GM12801 (cell line): ENCODE data around the gene TRDMT1.

Experiments
- TF ChIP-seq, protein P1 (sequence below): IDR thresholded peaks from one replicate; pipeline ENCODE4 v1.5.1; 2011; ENCODE audit warnings: control low read depth; ENCODE audit not compliant: insufficient read length; ENCODE audit errors: extremely low read depth

Gene TRDMT1, protein sequence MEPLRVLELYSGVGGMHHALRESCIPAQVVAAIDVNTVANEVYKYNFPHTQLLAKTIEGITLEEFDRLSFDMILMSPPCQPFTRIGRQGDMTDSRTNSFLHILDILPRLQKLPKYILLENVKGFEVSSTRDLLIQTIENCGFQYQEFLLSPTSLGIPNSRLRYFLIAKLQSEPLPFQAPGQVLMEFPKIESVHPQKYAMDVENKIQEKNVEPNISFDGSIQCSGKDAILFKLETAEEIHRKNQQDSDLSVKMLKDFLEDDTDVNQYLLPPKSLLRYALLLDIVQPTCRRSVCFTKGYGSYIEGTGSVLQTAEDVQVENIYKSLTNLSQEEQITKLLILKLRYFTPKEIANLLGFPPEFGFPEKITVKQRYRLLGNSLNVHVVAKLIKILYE

DNA sequence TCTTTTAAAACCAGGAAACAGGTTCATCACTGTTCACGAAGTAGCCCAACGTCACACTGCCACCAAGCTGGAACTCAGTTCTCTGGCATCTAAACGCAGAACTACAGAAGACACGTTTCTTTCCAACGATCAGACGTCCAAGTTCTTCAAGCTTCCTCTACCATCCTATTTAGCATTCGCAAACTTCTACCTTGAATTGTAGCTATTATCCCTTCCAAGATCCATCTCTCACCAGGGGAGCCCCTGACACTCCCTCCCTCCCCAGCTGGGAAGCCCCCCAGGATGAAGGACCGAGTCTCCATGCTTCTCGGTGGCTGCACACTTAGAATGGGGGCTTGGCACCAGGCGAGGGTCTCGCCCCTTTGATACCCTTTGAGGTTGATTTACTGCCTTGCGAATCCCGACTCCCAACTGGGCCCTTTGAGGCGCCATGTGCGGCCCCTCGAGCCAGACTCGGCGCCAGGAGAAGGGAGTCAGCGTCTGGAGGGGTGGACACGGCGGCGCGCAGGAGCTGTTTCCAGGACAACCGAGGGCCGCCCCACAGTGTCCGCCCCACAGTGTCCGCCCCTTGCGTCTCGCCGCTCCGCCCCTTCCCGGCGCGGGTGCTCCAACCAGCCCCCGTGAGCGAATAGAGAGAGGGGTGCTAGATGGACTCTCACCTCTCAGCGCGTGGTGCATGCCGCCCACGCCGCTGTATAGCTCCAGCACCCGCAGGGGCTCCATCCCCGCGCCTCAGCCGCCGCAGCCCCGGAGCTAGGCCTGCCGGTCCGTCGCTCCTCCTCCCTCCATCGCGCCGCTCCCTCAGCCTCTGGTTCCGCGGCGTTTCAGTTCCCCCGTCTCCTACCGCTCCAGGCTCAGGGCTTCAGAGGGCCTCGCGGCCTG, at the start of gene TRDMT1:
Gene TRDMT1, minus strand, starts transcription at position 761 of the 882 bp plus-strand sequence. Its CDS starts 38 bp downstream, at position 723.
- TF ChIP-seq, protein P1, sequence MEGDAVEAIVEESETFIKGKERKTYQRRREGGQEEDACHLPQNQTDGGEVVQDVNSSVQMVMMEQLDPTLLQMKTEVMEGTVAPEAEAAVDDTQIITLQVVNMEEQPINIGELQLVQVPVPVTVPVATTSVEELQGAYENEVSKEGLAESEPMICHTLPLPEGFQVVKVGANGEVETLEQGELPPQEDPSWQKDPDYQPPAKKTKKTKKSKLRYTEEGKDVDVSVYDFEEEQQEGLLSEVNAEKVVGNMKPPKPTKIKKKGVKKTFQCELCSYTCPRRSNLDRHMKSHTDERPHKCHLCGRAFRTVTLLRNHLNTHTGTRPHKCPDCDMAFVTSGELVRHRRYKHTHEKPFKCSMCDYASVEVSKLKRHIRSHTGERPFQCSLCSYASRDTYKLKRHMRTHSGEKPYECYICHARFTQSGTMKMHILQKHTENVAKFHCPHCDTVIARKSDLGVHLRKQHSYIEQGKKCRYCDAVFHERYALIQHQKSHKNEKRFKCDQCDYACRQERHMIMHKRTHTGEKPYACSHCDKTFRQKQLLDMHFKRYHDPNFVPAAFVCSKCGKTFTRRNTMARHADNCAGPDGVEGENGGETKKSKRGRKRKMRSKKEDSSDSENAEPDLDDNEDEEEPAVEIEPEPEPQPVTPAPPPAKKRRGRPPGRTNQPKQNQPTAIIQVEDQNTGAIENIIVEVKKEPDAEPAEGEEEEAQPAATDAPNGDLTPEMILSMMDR: no peak

DNA sequence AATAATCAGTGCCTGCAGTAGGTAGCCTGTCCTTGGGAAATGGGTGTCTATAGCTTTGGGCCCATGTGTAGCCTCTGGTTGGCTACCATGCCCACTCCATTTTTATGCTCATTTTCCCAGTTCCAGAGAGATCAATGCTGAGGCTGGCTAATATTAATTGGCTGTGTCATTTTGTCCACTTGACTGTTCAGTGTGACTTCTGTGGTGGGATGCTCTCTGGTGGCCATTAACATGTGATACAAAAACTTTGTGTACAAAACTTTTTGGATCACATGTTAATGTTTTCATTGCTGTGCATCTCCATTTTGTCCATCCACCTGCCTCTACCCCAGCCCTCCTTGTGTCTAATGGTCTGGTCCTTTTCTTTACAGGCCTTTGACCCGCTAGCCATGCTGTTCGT, 49.3 kb upstream of the TRDMT1 start:
- TF ChIP-seq, protein P1: no peak

DNA sequence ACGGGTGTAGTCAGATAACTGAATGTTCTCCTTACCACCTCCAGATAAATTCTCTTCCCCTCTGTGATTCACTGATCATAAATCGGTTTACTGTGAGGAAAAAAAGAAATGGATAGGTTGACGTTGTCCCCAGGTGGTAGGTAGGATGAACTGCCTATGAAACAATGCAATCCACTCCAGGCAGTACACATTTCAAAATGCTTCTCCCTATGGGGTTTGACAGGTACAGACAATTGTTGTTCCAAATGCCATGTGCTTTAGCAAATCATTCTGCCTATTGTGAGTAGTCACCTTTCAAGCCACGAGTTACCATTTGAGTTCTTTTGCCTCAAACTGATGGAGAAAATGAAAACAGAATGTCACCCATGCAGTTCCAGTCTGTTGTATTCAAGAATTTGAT, 48.3 kb upstream of the TRDMT1 start:
- TF ChIP-seq, protein P1: no peak

DNA sequence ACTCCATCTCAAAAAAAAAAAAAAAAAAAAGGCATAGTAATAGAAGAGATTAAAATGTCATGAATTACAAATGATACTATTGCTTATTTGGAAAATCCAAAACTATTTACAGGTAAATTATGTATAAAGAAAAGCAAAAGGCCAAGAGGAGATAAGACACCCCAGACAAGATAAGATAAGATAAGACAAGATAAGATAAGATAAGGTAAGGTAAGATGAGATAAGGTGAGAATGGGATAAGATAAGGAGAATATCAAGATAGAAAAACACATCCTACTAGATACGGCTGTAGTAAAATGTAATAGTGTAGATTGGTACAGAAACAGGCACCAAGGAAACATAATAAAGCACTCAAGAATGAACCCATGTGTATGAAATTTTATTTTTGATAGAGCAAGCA, 47.5 kb upstream of the TRDMT1 start:
- TF ChIP-seq, protein P1: no peak

DNA sequence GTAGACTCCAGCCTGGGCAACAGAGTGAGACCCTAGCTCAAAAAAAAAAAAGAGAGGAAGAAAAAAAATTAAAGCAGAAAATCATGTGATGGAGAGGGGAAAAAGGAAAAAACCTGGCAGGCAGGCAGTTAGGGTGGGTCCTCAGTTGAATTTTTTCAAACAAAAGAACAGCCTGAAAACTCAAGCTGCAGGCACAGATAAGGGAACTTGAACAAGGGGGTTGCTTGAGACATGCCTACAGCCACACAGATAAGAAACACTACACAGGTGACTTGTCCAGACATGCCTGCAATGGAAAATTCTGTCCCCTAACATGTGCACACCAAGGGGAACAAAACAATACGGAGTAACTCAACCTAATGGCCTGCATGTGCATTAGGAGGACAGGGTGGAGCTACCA, 45.7 kb upstream of the TRDMT1 start:
- TF ChIP-seq, protein P1: no peak

DNA sequence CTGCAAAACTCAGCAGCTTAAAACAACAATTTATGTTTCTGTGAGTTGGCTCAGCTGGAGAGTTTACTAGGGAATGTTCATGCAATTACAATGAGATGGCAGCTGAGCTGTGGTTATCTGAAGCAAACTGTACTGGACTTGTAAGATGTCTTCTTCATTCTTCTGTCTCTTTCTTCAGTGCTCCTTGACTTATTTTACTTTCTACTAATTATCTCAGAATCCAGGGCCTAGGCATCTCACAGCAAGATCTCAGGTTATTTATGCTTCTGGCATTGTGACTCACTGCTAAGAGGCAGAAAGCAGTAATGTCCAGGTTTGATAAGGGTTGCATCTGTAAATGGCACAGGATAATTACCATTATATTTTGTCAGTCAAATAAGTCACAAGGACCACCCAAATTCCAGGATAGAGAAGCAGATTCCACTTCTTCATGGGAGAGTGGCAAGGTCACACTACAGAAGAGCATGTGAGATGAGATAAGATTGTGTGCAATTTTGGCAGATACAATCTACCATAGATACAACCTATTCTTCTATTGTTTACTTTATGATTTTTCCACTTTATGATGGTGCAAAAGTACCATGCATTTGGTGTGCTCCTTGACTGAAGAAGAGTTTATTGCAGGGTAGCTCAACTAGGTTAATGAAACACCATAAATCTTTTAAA, 43.4 kb upstream of the TRDMT1 start:
- TF ChIP-seq, protein P1: no peak
